Measurements from ENCODE around the gene CRMP1.

The CRMP1 gene

GRCh38 chr4:5893004-5893580, at the start of gene CRMP1:
Gene CRMP1, minus strand, starts transcription at chr4:5893086. Its CDS starts 117 bp downstream, at chr4:5892969.
- no peak for DNase-seq

DNA sequence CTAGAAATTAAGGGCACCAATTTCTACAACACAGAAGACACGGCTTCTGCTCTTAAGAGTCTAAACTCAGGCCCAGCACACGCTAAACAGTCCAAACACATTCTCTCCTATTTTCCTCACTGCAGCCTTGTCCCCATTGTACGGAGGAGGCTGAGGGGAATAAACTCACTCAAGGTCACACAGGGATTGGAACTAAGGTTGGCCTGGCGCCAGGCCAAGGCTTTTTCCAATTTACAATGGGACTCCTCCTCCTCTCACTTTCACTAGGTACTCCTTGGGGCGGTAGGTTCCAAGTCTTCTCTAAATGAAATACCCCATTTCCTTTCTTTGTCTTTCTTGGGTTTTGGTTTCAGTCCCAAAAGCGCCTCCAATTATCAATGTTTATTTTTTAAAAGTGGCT, 48.7 kb upstream of the CRMP1 start:
- no peak for DNase-seq

GRCh38 chr4:5940470-5941203, 47.8 kb upstream of the CRMP1 start:
- DNase-seq: no peak

DNA sequence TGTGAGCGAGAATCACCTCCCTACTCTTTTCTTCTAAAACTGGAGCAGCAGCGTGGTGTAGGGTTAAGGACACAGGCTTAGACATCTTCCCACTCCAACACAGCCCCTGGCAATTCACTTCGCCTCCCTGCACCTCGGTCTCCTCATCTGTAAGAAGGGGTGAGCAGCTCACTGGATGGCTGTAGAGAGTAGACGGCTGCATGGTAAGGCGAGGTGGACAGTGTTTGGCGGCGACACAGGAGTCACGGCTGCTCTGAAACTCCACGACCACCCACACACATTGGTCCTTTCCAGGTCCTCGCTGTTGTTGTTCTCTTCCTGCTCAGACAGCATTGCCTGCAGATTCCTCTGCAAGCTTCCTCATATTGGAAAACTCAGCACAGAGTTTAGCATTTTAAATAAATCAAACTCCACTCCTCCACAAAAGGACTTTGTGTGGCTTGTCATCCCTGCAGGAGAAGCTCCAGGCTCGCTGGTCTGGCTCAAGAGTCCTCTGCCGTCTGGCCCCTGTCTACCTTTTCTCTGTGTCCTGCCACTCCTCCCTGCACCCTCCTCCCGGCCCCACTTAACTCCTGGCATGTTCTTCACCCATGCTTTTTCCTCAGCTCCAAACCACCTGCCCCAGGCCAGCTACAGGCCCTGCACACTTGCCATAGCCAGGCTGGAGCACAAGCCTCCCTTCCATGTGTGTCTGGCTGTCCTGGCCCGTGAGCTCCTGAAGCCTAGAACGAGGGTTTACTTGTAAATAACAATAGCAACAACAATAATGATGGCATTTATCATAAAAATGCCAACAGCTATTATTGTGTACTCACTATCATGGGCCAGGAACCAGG, 41.3 kb upstream of the CRMP1 start:
- DNase-seq: no peak

GRCh38 chr4:5933116-5933515, 40.2 kb upstream of the CRMP1 start:
- no peak for DNase-seq

DNA sequence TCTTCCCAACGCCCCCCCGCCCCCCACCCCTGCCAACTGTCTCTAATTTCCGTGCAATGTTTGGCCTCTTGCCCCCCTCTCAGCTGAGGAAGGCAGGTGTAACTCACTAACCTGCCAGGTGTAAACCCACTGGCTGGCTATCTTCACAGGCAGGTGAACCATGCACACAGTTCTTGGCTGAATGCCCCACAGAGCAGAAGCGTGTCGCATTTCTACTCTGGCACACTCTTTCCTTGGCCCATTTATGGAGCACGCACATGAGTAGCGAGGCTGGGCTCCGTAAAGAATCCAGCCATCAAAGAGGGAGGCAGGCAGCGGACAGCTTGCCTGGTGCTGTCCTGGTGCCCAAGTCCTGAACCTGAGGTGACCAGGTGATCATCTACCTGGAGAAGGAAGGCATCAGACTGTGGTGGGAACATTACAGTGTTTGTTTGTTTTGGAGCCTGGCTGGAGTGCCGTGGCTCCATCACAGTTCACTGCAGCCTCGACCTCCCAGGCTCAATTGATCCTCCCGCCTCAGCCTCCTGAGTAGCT, 39.2 kb upstream of the CRMP1 start:
- DNase-seq: no peak

- DNase-seq: no peak
Observed at GRCh38 chr4:5931526-5931925, 38.6 kb upstream of the CRMP1 start.

DNA sequence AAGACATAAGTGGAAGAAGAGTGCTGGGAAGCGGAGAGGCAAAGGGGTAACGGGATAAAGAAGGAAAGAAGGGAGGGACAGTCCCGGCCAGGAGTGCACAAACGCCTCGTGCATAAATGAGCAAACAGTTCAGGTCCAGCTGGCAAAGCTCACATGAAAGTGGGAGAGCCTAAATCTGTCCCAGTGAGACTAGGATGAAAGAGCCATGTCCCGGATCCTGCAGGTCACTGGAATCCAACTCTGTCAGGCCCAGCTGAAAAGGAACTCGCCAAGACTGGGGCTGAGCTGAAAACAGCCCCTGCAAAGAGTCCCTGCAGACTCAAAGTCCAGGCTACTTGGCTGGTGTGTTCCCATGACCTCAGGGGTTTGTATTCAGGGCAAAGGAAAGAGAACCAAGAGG, 38.0 kb upstream of the CRMP1 start:
- no peak for DNase-seq

DNA sequence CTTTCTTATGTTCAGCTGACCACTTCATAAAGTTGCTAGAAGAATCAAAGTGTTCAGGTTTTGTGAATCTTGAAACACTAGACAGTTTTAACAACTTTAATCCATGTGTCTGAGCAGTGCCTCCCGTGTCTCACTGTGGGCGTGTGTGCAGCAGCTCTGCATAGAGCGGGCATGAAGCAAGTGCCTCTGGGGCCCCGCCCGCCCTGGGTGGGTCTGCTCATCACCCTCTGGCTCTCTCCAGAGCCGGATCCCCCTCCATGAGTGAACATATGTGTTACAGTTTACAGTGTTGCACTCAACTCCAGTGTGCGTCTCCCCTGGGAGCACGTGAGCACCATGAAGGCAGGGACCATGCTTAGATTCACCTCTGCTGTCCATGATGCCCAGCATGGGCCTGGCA, 37.6 kb upstream of the CRMP1 start:
- DNase-seq: no peak

DNA sequence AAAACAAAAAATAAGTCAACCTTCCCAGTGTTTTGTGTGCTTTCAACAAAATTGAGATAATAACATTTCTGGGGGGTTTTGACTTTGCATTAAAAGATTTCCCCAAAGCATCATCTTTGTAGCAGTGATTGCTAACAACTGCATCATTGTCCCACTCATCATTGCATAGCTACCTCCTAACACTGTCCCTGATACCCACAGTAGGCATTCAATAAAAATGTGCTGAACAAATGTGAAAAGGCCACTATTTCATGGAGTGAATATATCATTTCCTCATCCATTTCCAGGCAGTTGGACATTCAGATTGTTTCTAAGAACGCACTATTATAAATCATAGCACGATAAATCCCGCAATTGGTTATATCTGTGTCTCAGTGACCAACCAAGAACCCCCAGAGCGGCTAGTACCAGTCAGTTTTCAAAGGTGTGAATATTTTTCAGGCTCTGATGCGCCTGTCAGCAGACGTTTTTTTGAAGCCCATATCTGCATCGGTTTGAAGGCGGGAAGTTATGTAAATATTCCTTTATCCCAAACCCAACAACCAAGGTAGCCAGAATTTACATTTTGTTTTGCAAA, 36.0 kb upstream of the CRMP1 start:
- no peak for DNase-seq

GRCh38 chr4:5928274-5928673, 35.4 kb upstream of the CRMP1 start:
- DNase-seq: no peak

DNA sequence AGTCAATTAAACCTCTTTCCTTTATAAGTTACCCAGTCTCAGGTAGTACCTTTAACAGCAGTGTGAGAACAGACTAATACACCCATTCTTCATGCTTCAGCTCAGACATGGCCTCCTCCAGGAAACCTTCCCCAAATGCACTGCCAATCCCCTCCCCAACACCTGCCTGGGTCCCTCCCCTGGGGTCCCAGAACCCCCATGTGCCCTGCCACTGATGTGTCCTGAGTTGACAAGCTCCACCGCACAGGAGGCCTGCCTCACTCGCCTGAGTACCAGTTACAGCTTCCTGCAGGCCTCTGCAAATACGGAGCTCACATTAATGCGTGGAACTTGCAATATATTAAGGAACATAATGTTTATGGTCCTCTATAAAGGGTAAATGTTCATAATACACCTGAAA, 34.9 kb upstream of the CRMP1 start:
- DNase-seq: no peak

- no peak for DNase-seq
Observed at GRCh38 chr4:5927116-5927515, 34.2 kb upstream of the CRMP1 start.

GRCh38 chr4:5926598-5926997, 33.7 kb upstream of the CRMP1 start:
- no peak for DNase-seq

DNA sequence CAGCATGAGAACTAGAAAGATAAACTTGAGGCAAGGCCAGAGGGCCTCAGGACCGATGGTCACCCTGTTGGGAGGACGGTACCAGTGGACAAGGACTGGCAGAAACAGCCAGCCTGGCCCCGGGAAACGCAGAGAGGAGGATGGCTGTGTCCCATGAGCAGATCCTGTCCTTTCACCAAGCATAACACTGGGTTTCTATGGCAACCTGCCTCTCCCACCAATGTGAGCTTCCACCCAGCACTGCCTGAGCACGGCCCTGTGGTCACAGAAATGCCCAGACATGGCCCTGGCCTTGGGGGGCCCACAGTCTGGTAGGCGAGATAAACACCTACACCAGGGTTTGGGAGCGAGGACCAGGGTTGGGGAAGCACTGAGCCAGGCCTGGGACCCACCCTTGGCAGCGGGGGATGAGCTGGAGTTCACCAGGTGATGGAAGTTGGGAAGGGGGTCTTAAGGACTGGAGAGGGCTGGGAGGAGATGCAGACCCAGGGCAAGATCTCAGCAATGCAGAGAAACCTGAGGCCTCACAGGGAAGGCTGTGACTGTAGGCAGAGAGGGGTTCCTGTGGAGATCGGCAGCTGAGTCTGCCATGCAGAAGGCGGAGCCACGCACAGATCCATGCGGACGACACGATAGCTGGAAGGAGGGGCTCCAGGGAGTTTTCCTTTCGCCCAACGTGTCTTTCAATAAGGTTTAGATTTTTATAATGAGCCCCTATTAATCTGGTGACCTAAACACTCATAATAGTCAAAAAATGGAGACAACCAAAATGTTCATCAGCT, 32.7 kb upstream of the CRMP1 start:
- no peak for DNase-seq

DNA sequence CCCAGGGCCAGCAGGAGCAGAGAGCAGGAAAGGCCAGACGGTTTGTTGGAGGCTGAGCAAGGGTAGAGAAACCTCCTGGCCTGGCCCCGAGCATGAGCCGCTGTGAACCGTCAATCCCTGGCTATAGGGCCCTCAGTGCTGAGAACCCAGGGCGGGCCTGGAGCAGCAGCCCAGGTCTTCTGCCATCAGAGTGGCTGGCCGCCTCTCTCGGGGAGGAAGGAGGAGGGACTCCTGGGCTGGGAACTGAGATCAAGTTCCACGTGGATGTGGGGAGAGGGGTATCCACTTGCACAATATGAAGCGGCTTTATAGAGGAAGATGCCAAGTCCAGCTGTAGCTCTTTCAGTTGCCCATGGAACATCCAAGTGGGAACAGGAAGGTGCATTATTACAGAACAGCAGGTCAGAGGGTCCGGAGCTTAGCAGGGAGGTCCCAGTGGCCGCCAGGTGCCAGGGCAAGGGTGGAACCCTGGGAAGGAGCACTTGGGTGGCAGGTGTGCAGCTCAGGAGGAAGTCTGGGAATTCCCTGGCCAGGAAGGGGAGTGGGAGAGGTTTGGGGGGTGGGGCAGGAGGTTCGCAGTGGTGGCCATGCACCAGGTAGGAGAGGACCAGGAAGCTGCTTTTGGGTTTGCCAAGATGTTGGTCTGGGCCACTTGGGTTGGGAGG, 31.7 kb upstream of the CRMP1 start:
- DNase-seq: no peak

GRCh38 chr4:5923376-5923775, 30.5 kb upstream of the CRMP1 start:
- no peak for DNase-seq

GRCh38 chr4:5922556-5922955, 29.7 kb upstream of the CRMP1 start:
- DNase-seq: no peak

DNA sequence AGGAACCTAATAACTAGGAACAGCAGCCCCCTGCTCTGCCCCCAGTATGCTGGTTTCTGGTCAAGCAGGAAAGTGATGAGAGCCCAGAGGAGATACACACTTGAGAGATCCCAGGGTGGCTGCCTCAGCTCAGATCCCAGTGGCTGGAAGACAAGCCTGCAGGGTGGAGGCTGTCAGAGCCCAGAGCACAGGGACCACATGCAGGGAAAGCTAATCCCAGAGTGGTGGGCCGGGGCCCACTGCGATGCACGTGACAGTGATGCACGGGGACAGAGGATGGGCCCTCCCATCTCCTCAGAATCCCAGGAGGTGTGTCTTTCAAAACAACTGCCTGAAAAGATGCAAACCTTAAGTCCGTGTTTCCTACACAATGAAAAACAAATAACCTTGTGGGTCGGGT, 29.1 kb upstream of the CRMP1 start:
- DNase-seq: no peak

DNA sequence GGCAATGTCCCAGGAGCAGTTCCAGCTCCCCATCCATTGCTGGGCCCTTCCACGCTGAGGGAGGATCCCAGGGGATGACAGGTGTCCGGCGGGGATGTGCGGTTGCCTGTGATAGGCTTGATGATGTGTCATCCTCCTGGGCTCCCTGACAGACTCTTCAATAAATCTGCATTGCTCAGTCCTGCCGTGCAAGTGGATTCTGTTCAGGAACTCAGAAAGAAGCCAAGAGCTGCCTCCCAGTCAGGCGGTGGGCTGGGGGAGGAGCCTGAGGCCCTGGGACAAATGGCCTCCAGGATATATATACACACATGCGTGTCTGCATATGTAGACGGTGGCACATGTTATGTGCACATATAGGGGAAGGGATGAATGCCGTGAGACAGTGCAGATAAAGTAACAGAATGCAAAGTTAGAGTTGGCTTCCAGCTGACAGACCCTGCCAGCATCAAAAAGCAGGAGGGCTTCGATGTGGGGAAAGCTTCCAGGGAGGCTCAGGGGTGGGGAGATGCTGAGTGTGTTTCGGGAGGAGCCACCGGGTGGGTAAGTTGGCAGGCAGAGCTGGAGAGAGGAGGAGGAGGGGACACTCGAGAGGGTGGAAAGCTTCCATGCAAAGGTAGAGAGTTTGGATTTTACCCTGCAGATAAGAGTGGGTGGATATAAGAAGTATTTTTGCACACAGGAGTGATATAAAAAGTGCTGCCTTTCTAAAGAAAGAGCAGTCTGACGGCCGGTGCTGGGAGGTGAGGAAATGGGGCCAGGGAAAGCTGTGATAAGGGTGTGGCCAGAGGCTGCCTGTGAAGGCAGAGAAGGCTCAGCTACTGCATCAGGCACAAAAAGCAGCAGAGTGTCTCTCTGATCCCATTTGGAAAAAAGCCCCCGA, 28.5 kb upstream of the CRMP1 start:
- DNase-seq: no peak

GRCh38 chr4:5919571-5919970, 26.7 kb upstream of the CRMP1 start:
- no peak for DNase-seq

Data from stimulated activated naive CD4-positive, alpha-beta T cell (primary cell).